Measurements from ENCODE around the gene OR4F15.
A peak's percentile ranks its signal among the peaks of the same experiment; 100 is the strongest.

The OR4F15 gene

DNA sequence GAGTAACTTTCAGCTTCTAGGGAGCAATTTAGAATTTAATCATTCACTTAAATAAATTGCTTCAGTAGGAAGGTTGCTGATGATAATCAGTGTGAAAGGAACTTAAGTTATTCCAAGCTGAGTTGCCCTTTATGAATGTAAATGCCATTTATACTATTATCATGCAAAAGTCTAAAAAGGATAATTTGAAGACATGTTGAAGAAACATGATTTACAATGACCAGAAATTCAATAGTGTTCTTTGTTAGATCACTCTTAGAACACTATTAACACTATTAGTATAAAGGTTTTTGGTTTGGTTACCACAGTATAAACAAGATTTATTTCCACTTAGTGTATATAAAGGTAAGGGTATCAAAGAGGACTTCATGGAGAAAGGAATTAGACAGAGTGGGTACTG is 7.1 kb upstream of the OR4F15 start:
- DNase-seq: no peak

DNA sequence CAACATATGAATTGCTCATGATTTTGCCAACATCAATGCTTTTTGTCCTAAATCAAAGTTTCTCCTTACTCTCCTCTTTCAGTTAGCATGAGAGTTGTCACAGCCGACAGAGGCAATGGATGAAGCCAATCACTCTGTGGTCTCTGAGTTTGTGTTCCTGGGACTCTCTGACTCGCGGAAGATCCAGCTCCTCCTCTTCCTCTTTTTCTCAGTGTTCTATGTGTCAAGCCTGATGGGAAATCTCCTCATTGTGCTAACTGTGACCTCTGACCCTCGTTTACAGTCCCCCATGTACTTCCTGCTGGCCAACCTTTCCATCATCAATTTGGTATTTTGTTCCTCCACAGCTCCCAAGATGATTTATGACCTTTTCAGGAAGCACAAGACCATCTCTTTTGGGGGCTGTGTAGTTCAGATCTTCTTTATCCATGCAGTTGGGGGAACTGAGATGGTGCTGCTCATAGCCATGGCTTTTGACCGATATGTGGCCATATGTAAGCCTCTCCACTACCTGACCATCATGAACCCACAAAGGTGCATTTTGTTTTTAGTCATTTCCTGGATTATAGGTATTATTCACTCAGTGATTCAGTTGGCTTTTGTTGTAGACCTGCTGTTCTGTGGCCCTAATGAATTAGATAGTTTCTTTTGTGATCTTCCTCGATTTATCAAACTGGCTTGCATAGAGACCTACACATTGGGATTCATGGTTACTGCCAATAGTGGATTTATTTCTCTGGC is 6.2 kb upstream of the OR4F15 start:
- no peak for DNase-seq

DNA sequence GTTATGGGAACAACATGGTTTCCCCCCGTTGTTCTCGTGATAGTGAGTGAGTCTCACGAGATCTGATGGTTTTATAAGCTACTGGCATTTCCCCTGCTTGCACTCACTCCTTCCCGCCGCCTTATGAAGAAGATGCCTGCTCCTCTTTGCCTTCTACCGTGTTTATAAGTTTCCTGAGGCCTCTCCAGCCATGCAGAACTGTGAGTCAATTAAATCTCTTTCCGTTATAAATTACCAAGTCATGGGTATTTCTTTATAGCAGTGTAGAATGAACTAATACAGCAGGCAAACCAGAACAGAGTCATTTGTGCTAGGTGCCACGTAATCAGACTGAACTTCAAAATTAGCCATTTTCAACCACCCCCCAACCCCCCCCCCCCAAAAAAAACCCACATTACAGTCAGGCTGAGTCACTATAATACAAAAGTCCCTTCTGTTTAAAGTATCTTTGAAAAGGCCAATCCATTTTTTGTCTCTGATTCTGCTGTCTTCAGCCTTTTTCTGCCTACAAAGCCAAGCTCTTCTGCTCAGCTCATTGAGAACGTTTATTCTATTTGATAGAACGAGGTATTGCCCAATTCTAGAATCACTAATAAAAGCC is 4.6 kb upstream of the OR4F15 start:
- no peak for DNase-seq

DNA sequence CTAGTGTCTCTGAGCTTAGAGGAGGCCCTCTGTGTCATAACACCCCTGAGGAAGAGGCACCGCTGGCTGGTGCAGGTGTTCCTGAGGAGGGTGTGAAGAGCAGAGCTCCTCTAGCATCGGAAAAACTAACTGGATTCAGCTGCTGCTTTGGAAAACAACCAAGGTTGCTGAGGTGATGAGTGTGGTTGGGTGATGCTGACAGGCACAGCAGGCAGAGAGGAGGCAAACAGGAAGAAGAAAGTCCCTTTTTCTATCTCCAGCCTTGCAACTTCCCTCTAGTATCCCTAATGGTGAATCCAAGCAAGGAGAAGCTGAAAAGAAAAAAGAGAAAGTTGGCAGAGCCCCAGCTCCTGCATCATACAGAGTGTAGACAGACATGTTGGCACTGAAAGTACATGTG is 3.8 kb upstream of the OR4F15 start:
- DNase-seq: peak in 1 of 3 experiments; percentile 18

DNA sequence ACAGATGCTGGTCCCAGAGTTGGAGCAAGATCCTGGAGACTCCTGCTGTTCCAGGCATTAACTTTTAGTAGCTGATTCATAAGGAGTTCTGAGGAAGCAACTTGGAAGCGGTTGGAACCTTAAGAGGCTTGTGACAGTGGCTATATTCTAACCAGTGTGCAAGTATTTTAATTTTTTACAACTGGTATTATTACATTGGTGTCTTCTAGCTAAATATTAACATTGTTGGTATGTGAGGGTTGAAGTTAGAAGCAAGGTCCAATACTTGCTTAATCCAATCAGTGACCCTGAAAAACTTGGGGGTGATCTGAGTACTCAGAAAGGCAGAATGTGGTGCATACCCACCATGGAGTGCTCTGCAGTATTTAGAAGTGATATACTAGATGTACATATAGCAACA is 1.5 kb upstream of the OR4F15 start:
- no peak for DNase-seq

DNA sequence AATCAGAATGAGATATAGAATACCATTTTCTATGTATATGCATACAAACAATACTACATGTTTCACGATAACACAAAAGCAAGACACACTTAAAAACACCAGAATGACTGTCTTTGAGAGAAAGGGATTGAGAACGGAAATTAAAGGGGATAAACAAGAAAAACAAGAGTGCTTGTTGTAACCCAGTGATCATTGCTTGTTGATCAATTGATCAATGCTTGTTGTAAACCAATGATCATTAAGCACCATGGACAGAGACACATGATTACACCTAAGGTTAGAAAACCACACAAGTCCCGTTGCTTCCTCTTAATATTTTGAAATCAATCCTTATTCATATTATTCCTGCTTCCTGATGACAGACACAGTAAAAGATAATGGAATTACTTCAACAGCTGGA is 1.1 kb upstream of the OR4F15 start:
- DNase-seq: no peak

DNA sequence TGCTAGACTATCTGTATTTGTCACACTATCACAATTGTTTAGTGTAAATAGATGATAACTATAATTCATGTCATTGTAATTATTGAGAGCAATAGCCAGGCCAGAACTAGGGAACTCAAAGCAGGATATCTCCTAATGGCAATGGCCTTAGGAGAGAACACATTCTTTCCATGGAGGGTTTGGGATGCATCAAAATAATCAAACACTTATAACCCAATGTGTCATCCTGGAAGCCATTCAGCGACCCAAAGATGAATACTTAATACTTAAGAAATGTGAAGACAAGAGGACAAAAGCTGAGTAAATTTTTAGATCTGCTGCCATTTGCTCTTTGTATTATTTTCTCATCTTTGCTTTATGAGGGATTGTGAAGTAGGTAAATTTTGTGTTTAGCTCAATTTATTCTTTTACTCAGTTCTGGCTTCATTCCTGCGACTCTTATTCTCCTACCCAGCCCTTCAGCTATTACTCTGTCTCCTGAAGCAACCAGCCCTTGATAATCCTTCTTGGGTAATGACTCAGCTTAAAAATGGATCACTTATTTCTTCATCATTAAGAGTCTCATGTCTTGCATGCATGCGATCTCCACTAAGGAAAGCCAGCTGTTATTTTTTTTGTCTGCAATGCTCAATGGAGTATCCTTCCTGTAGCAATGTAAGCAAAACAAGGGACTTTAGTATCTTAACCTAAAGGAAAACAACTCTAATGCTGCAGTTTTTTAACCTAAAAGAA is 2.0 kb downstream of the OR4F15 start:
- no peak for DNase-seq

DNA sequence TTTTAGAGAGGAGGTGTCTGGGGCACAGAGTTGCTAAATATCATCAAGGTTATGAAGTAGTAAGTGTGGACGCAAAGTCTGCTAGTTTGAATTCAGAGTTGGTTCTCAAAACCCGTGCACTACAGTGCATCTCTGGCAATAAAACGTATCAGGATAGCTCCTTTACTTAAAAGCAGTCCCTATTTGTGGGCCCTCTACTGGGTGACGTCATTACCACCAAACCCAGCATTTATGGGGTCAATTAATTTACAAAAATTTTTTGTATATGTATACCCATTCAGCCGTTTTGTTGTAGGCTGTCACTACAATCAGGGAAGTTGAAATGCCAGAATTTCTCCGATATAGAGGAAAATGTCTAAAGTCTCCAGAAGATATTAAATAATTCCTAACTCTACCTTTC is 8.8 kb downstream of the OR4F15 start:
- no peak for DNase-seq

DNA sequence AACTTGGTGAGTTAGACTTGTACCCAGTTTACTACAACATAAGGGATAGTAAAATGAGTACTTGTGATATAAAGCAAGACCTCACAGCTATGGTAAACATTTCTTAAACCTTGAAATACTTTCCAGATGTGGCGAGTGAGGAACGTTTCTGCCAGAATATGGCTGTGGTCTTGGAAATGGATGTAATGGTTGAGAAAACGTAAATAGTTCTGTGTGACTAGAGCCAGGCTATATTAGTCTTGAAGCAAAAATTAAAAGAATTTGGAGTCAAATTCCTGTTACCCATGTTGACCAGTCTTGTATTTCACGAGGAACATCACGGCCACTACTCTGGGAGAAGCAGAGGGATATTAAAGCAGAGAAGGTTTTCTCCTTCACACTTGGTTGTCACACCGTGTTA is 15.3 kb downstream of the OR4F15 start:
- DNase-seq: no peak

DNA sequence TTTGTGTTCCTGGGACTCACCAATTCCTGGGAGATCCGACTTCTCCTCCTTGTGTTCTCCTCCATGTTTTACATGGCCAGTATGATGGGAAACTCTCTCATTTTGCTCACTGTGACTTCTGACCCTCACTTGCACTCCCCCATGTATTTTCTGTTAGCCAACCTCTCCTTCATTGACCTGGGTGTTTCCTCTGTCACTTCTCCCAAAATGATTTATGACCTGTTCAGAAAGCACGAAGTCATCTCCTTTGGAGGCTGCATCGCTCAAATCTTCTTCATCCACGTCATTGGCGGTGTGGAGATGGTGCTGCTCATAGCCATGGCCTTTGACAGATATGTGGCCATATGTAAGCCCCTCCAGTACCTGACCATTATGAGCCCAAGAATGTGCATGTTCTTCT is 16.8 kb downstream of the OR4F15 start:
- no peak for DNase-seq

DNA sequence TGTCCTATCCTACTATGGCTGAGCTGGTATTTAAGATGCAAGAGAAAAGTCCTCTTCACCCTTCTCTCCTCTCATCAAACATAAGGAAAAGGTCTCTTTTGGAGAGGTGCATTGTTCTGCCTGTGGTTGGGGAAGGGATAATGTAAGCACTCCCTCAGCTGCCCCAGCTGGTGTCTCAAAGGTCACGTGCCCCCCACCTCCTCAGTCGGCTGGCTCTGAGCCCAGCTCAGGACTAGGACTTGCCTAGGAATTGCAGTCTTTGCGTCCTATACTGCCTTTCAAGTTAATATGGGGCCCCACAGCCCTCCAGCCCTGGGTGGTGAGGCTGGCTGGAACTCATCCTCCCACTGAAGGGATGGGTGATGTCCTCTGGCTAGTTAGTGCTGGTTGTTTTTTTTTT is 29.7 kb downstream of the OR4F15 start:
- no peak for DNase-seq

DNA sequence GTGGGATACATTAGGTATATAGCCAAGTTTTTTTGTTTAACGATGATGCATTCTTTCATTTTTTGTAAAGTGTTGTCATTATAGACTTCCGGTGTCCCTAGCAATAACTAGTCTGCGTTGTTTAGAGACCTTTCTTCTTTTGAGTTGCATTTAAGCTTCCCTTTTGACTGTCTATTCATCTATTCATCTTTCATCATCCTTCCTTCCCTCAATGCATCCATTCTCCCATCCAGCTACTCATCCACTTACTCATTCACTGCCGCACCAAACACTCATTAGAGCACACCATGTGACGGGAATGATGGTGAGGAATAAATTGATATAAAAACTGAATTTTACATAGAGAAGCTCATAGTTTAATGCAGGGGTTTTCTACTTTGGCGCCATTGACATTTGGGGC is 32.9 kb downstream of the OR4F15 start:
- no peak for DNase-seq

DNA sequence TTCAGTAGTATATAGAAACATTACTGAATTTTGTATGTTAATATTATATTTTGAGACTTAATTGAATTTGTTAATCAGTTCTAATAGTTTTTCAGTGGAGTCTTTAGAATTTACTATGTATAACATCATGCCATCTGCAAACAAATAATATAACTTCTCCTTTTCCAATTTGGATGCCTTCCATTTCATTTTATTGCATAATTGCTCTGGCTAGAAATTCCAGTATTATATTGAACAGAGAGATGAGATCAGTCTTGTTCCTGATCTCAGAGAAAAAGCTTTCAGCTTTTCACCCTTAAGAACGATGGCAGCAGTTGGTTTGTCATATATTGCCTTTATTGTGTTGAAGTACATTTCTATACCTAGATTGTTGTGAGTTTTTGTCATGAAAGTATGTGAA is 40.4 kb downstream of the OR4F15 start:
- DNase-seq: no peak

All from NCI-H1417 (cell line).